ENCODE data around the gene COTL1. TPM values are rescaled to one million over a fixed set of nuclear protein-coding genes. Genes with fewer than 3 reads are reported as not detected.

The COTL1 gene
- total RNA-seq, 1 donor from 2014 or later, result 359 TPM

DNA sequence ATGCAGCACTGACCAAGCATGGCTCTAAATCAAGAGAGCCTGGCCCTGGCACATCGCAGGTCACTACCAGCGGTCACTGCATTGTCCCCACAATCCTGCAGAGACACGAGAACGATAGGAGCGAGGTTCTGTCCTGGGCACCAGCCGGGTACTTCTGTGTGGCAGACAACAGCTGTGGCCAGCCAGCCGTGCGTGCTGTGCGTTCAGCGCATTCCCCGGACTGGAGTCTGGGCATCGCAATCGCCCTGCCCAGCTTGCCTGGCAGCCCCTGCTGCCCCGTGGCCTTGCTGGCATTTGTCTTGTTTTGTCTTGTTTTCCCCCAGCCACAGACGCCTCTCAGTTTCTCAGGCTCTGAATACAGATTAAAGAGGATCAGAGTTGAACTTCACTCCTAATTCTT lies 33.9 kb downstream of the COTL1 start:
- H3K4me1 ChIP-seq (ENCODE audit: insufficient read depth, low read length), result peaks cover 18% of the 10 kb centered on the region
- FAIRE-seq (no peak), DNase-seq (ENCODE audit: low read depth) (no peak)
- peaks cover 85% of the 10 kb centered on the region for H4K20me1 ChIP-seq (ENCODE audit: insufficient read depth, low read length)
- no peak overlapping the region for H2AFZ ChIP-seq (ENCODE audit: low read depth, low read length)
- no peak overlapping the region for H3K27ac Mint-ChIP-seq (ENCODE audit: unreplicated experiment)
- peaks cover 15% of the 10 kb centered on the region for H3K4me1 Mint-ChIP-seq (ENCODE audit: low read depth, unreplicated experiment)
- no peak overlapping the region for H3K27ac ChIP-seq (ENCODE audit: low read depth, low read length)
- peaks cover 5% of the 10 kb centered on the region for H3K36me3 ChIP-seq (ENCODE audit: insufficient read depth, low read length)
- peaks cover 9% of the 10 kb centered on the region for H3K36me3 Mint-ChIP-seq (ENCODE audit: low read depth, unreplicated experiment)
- H3K27me3 ChIP-seq (ENCODE audit: insufficient read depth, low read length), result no peaks in the 10 kb centered on the region
- H3K4me3 ChIP-seq (ENCODE audit: insufficient read depth, low read depth, low read length), result no peak overlapping the region
- TF ChIP-seq, protein P1, sequence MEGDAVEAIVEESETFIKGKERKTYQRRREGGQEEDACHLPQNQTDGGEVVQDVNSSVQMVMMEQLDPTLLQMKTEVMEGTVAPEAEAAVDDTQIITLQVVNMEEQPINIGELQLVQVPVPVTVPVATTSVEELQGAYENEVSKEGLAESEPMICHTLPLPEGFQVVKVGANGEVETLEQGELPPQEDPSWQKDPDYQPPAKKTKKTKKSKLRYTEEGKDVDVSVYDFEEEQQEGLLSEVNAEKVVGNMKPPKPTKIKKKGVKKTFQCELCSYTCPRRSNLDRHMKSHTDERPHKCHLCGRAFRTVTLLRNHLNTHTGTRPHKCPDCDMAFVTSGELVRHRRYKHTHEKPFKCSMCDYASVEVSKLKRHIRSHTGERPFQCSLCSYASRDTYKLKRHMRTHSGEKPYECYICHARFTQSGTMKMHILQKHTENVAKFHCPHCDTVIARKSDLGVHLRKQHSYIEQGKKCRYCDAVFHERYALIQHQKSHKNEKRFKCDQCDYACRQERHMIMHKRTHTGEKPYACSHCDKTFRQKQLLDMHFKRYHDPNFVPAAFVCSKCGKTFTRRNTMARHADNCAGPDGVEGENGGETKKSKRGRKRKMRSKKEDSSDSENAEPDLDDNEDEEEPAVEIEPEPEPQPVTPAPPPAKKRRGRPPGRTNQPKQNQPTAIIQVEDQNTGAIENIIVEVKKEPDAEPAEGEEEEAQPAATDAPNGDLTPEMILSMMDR (IDR thresholded peaks at IDR 0.05; ENCODE audit: insufficient read depth, low read depth, low read length), result no peak
- no peak for TF ChIP-seq EZH2 (IDR thresholded peaks at IDR 0.05; ENCODE audit: insufficient read depth, low read length)
- H3K9ac ChIP-seq (ENCODE audit: low read length), result no peak overlapping the region
- no peaks in the 10 kb centered on the region for H3K9me3 ChIP-seq (ENCODE audit: insufficient read depth, low read depth, low read length)
- H3K4me3 Mint-ChIP-seq (ENCODE audit: unreplicated experiment), result no peak overlapping the region
- H3K9me3 Mint-ChIP-seq (ENCODE audit: unreplicated experiment), result no peaks in the 10 kb centered on the region
- no peaks in the 10 kb centered on the region for H3K27me3 Mint-ChIP-seq (ENCODE audit: low read depth, unreplicated experiment)
- H3K79me2 ChIP-seq (ENCODE audit: insufficient read depth, low read length), result peaks cover 79% of the 10 kb centered on the region
- H3K4me2 ChIP-seq (ENCODE audit: low read length), result no peak overlapping the region

DNA sequence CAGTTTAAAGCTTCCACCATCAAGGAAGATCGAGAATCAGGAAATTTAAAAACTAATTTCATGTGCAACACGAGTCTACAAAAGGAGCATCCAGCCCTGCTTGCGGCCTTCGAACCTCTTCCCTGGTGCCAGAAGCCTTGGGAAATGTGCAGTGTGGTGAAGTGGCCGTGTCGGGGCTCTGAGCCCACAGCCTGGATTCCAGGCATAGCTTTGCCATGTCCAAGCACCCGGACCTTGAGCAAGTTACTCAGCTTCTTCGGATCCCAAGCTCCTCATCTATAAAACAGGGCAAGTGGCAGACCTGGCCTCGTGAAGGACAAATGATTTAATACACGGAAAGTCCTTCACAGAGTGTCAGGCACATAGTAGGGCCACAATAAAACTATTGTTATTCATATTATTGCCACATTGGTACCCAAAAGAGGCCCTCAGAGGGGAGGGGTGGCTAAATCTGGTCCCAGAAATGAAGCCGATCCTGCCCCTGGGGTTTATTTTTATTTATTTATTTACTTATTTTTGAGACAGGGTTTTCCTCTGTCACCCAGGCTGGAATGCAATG lies 34.8 kb downstream of the COTL1 start:
- Histone ChIP-seq H3K79me2 (ENCODE audit: insufficient read depth, low read length) (peaks cover 80% of the 10 kb centered on the region), H3K9ac (ENCODE audit: low read length) (peak overlapping the region; percentile 13), H3K4me2 (ENCODE audit: low read length) (peak overlapping the region; percentile 9), H3K36me3 (ENCODE audit: insufficient read depth, low read length) (peaks cover 5% of the 10 kb centered on the region), H3K4me1 (ENCODE audit: insufficient read depth, low read length) (peaks cover 18% of the 10 kb centered on the region), H3K27ac (ENCODE audit: low read depth, low read length) (peak overlapping the region; percentile 43), H3K27me3 (ENCODE audit: insufficient read depth, low read length) (no peaks in the 10 kb centered on the region), H2AFZ (ENCODE audit: low read depth, low read length) (no peak overlapping the region), H4K20me1 (ENCODE audit: insufficient read depth, low read length) (peaks cover 86% of the 10 kb centered on the region), H3K9me3 (ENCODE audit: insufficient read depth, low read depth, low read length) (no peaks in the 10 kb centered on the region), H3K4me3 (ENCODE audit: insufficient read depth, low read depth, low read length) (no peak overlapping the region)
- H3K36me3 Mint-ChIP-seq (ENCODE audit: low read depth, unreplicated experiment), result peaks cover 13% of the 10 kb centered on the region
- H3K4me3 Mint-ChIP-seq (ENCODE audit: unreplicated experiment), result no peak overlapping the region
- FAIRE-seq (no peak), DNase-seq (ENCODE audit: low read depth) (peak; percentile 75)
- TF ChIP-seq, protein P1 (IDR thresholded peaks at IDR 0.05; ENCODE audit: insufficient read depth, low read depth, low read length), result no peak
- TF ChIP-seq EZH2 (IDR thresholded peaks at IDR 0.05; ENCODE audit: insufficient read depth, low read length), result no peak
- no peaks in the 10 kb centered on the region for H3K9me3 Mint-ChIP-seq (ENCODE audit: unreplicated experiment)
- peaks cover 15% of the 10 kb centered on the region for H3K4me1 Mint-ChIP-seq (ENCODE audit: low read depth, unreplicated experiment)
- H3K27ac Mint-ChIP-seq (ENCODE audit: unreplicated experiment), result peak overlapping the region; percentile 28
- no peaks in the 10 kb centered on the region for H3K27me3 Mint-ChIP-seq (ENCODE audit: low read depth, unreplicated experiment)

DNA sequence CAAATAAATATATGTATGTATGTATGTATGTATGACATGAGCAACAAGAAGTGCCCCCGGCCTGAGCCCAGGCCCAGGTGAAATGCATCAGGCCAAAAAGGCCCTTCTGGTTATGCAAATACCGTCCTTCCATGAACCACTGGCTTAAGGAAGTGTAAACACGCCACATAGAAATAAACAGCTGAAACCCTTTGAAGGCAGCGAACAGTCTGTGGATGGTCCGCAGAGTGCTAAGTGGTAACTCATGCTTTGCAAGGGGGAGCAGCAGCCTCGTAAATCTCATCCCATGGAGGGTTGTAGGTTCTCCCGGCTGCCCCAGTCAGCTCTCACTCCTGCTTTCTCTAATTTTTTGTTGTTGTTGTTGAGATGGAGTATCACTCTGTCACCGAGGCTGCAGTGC lies 36.7 kb downstream of the COTL1 start:
- TF ChIP-seq EZH2 (IDR thresholded peaks at IDR 0.05; ENCODE audit: insufficient read depth, low read length), result no peak
- TF ChIP-seq, protein P1 (IDR thresholded peaks at IDR 0.05; ENCODE audit: insufficient read depth, low read depth, low read length), result no peak
- Mint-ChIP-seq H3K36me3 (ENCODE audit: low read depth, unreplicated experiment) (peaks cover 13% of the 10 kb centered on the region), H3K27me3 (ENCODE audit: low read depth, unreplicated experiment) (no peaks in the 10 kb centered on the region), H3K27ac (ENCODE audit: unreplicated experiment) (peak overlapping the region; percentile 53), H3K4me1 (ENCODE audit: low read depth, unreplicated experiment) (peaks cover 13% of the 10 kb centered on the region), H3K4me3 (ENCODE audit: unreplicated experiment) (no peak overlapping the region), H3K9me3 (ENCODE audit: unreplicated experiment) (no peaks in the 10 kb centered on the region)
- Histone ChIP-seq H3K9me3 (ENCODE audit: insufficient read depth, low read depth, low read length) (no peaks in the 10 kb centered on the region), H3K27me3 (ENCODE audit: insufficient read depth, low read length) (no peaks in the 10 kb centered on the region), H3K4me1 (ENCODE audit: insufficient read depth, low read length) (peaks cover 18% of the 10 kb centered on the region), H3K36me3 (ENCODE audit: insufficient read depth, low read length) (peaks cover 5% of the 10 kb centered on the region), H3K4me2 (ENCODE audit: low read length) (no peak overlapping the region), H4K20me1 (ENCODE audit: insufficient read depth, low read length) (peaks cover 93% of the 10 kb centered on the region), H3K4me3 (ENCODE audit: insufficient read depth, low read depth, low read length) (no peak overlapping the region), H3K79me2 (ENCODE audit: insufficient read depth, low read length) (peaks cover 89% of the 10 kb centered on the region), H3K27ac (ENCODE audit: low read depth, low read length) (no peak overlapping the region), H2AFZ (ENCODE audit: low read depth, low read length) (no peak overlapping the region), H3K9ac (ENCODE audit: low read length) (no peak overlapping the region)
- DNase-seq (ENCODE audit: low read depth) (no peak), FAIRE-seq (no peak)

All from astrocyte (in vitro differentiated cells and primary cell).